H9 (cell line): ENCODE data around the gene FAM219A. TPM values are rescaled to one million over a fixed set of nuclear protein-coding genes. Genes with fewer than 3 reads are reported as not detected.

Experiments
- DNase-seq: peaks from one replicate; pipeline ENCODE4 v3.0.0-alpha.2; 2017
- H2AFZ ChIP-seq: one replicate; pipeline ENCODE4 v1.6.1; 2013; ENCODE audit warnings: mild to moderate bottlenecking, low read length, control low read depth, moderate library complexity
- H2AK5ac ChIP-seq: 2 replicates; pipeline ENCODE4 v1.6.1; 2013; ENCODE audit warnings: low read length, control low read depth, mixed read lengths; ENCODE audit not compliant: insufficient read length
- H2BK120ac ChIP-seq: one replicate; pipeline ENCODE4 v1.6.1; 2013; ENCODE audit warnings: low read depth, mild to moderate bottlenecking, low read length, control low read depth, inconsistent platforms; ENCODE audit not compliant: poor library complexity, severe bottlenecking
- H2BK12ac ChIP-seq: 2 replicates; pipeline ENCODE4 v1.6.1; 2013; ENCODE audit warnings: low read length, control low read depth, mixed read lengths, low read depth; ENCODE audit not compliant: insufficient read length
- H2BK15ac ChIP-seq: 2 replicates; pipeline ENCODE4 v1.6.1; 2013; ENCODE audit warnings: low read depth, low read length, control low read depth
- H2BK20ac ChIP-seq: one replicate; pipeline ENCODE4 v1.6.1; 2013; ENCODE audit warnings: low read depth, mild to moderate bottlenecking, low read length, control low read depth, inconsistent platforms; ENCODE audit not compliant: poor library complexity, severe bottlenecking
- H2BK5ac ChIP-seq: 2 replicates; pipeline ENCODE4 v1.6.1; 2013; ENCODE audit warnings: low read length, control low read depth, mixed read lengths; ENCODE audit not compliant: insufficient read length
- H3K14ac ChIP-seq: 2 replicates; pipeline ENCODE4 v1.6.1; 2013; ENCODE audit warnings: low read length, control low read depth; ENCODE audit not compliant: insufficient read depth
- H3K18ac ChIP-seq: 2 replicates; pipeline ENCODE4 v1.6.1; 2013; ENCODE audit warnings: low read depth, mild to moderate bottlenecking, mixed read lengths, low read length, control low read depth; ENCODE audit not compliant: insufficient read length
- H3K23ac ChIP-seq: 2 replicates; pipeline ENCODE4 v1.6.1; 2013; ENCODE audit warnings: low read length, control low read depth, mixed read lengths, low read depth; ENCODE audit not compliant: insufficient read length
- H3K23me2 ChIP-seq: 2 replicates; pipeline ENCODE4 v1.6.1; 2013; ENCODE audit warnings: low read depth, mild to moderate bottlenecking, mixed read lengths, low read length, control low read depth; ENCODE audit not compliant: insufficient read length, poor library complexity, severe bottlenecking
- H3K27ac ChIP-seq: 2 replicates; pipeline ENCODE4 v1.5.1; 2013; ENCODE audit warnings: low read length, control low read depth, mixed read lengths, low read depth; ENCODE audit not compliant: insufficient read length
- H3K27me3 ChIP-seq: 2 replicates; pipeline ENCODE4 v1.6.1; 2013; ENCODE audit warnings: low read length, control low read depth, inconsistent platforms; ENCODE audit not compliant: insufficient read depth
- H3K4ac ChIP-seq: 2 replicates; pipeline ENCODE4 v1.6.1; 2013; ENCODE audit warnings: low read depth, mild to moderate bottlenecking, control low read depth, inconsistent platforms, low read length, moderate library complexity
- H3K4me1 ChIP-seq: 2 replicates; pipeline ENCODE4 v1.6.1; 2013; ENCODE audit warnings: low read length, control low read depth, inconsistent platforms; ENCODE audit not compliant: insufficient read depth
- H3K4me2 ChIP-seq: 2 replicates; pipeline ENCODE4 v1.6.1; 2013; ENCODE audit warnings: low read length, control low read depth, mixed read lengths; ENCODE audit not compliant: insufficient read length, insufficient read depth
- H3K56ac ChIP-seq: 2 replicates; pipeline ENCODE4 v1.6.1; 2013; ENCODE audit warnings: low read depth, mild to moderate bottlenecking, mixed read lengths, low read length, control low read depth; ENCODE audit not compliant: insufficient read length
- H3K79me1 ChIP-seq: 2 replicates; pipeline ENCODE4 v1.6.1; 2013; ENCODE audit warnings: low read depth, mild to moderate bottlenecking, moderate library complexity, low read length, control low read depth, inconsistent platforms; ENCODE audit not compliant: insufficient read depth, poor library complexity, severe bottlenecking
- H3K79me2 ChIP-seq: 2 replicates; pipeline ENCODE4 v1.6.1; 2013; ENCODE audit warnings: low read length, control low read depth, inconsistent platforms; ENCODE audit not compliant: insufficient read depth
- H3K9ac ChIP-seq: 2 replicates; pipeline ENCODE4 v1.6.1; 2013; ENCODE audit warnings: low read length, control low read depth, mixed read lengths; ENCODE audit not compliant: insufficient read length; ENCODE audit errors: extremely low read depth
- H3K9me3 ChIP-seq: one replicate; pipeline ENCODE4 v1.6.1; 2013; ENCODE audit warnings: low read depth, low read length, inconsistent platforms; ENCODE audit not compliant: control insufficient read depth
- H3T11ph ChIP-seq: one replicate; pipeline ENCODE4 v1.6.1; 2013; ENCODE audit warnings: mild to moderate bottlenecking, low read length, control low read depth, inconsistent platforms
- H4K20me1 ChIP-seq: one replicate; pipeline ENCODE4 v1.6.1; 2013; ENCODE audit not compliant: control insufficient read depth, insufficient read length, insufficient read depth
- H4K5ac ChIP-seq: 2 replicates; pipeline ENCODE4 v1.6.1; 2013; ENCODE audit warnings: low read depth, mild to moderate bottlenecking, mixed read lengths, low read length, control low read depth; ENCODE audit not compliant: insufficient read length
- H4K8ac ChIP-seq: replicated peaks from 2 replicates; pipeline ENCODE4 v1.6.1; 2013; ENCODE audit warnings: low read length, control low read depth, mixed read lengths, low read depth; ENCODE audit not compliant: insufficient read length
- H4K91ac ChIP-seq: 2 replicates; pipeline ENCODE4 v1.6.1; 2013; ENCODE audit warnings: low read depth, mild to moderate bottlenecking, moderate library complexity, mixed read lengths, low read length, control low read depth; ENCODE audit not compliant: insufficient read length
- H3K27ac Mint-ChIP-seq, 3 experiments: 2 replicates in 2 of 3; 3 replicates in 1 of 3; pipeline ENCODE4 v1.8.0; 2020 to 2021; ENCODE audit warnings: mixed read lengths in 3 of 3, mild to moderate bottlenecking in 1 of 3, moderate library complexity in 1 of 3
- H3K27me3 Mint-ChIP-seq: 2 replicates; pipeline ENCODE4 v1.8.0; 2021; ENCODE audit warnings: low read depth, mild to moderate bottlenecking, moderate library complexity, mixed read lengths
- H3K36me3 Mint-ChIP-seq, 3 experiments: 2 replicates in 2 of 3; 3 replicates in 1 of 3; pipeline ENCODE4 v1.8.0; 2020 to 2021; ENCODE audit warnings: low read depth in 3 of 3, mixed read lengths in 3 of 3; ENCODE audit not compliant: insufficient read depth in 1 of 3
- H3K4me1 Mint-ChIP-seq, 2 experiments: 2 replicates each; pipeline ENCODE4 v1.8.0; 2020; ENCODE audit warnings: mixed read lengths in 2 of 2
- H3K4me3 Mint-ChIP-seq, 2 experiments: 2 replicates in 1 of 2; 3 replicates in 1 of 2; pipeline ENCODE4 v1.8.0; 2020 to 2021; ENCODE audit warnings: mild to moderate bottlenecking in 2 of 2, mixed read lengths in 2 of 2, moderate library complexity in 1 of 2
- H3K9me3 Mint-ChIP-seq, 2 experiments: 2 replicates in 1 of 2; 3 replicates in 1 of 2; pipeline ENCODE4 v1.8.0; 2020; ENCODE audit warnings: mild to moderate bottlenecking in 2 of 2, mixed read lengths in 2 of 2, moderate library complexity in 1 of 2
- WGBS: extraction: QIAGEN DNeasy Blood & Tissue Kit; methylation state at CpG from one replicate; pipeline ENCODE4 v1.1.7; 2013; ENCODE audit warnings: missing lambda C conversion rate, low lambda C conversion rate, mixed read lengths; ENCODE audit not compliant: insufficient read length; ENCODE audit errors: extremely low coverage; 5-methylcytosine and 5-hydroxymethylcytosine counted together
- total RNA-seq: library from RNA; stranded (reverse); gene quantifications from 2 replicates; pipeline ENCODE4 v1.2.1, GENCODE V29; 2021
- TF ChIP-seq, protein P1 (sequence below): fragments of 200-600 bp; sonication (generic); conservative IDR thresholded peaks from 3 replicates; pipeline ENCODE4 v1.8.0; 2021; ENCODE audit warnings: antibody characterized with exemption, mild to moderate bottlenecking

Gene FAM219A
- total RNA-seq, 1 experiment from 2014 or later: 16.7 TPM

DNA sequence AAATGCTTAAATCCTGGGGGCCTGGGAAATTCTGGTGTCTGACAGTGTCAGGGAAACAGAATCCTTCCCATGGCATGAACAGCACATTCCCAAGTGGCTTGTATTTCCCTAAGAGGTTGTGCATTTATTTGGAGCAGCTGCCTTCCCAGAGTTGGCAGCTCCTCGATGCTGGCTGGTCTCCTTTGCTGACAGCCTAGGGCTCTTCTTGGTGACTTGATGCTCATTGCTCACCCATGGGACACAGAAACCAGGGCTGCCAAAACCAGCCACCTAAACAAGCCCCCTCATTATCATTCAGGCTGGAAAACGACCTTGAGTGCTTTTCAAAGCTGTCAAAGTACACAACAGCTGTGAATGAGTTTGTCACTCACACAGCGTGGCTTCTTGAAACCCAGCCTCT, 40.2 kb upstream of the FAM219A start:
- H3K23ac ChIP-seq: no peak overlapping the region
- H3K79me1 ChIP-seq: no peaks in the 10 kb centered on the region
- H4K8ac ChIP-seq: no peak overlapping the region
- WGBS: no CpG with 5 or more reads among the region's 3 CpGs
- H3K4ac ChIP-seq: no peak overlapping the region
- H4K5ac ChIP-seq: no peak overlapping the region
- Mint-ChIP-seq H3K4me3 (no peak overlapping the region), H3K4me1 (peaks cover 8 to 29% of the 10 kb centered on the region in 2 experiments), H3K27ac (no peak overlapping the region), H3K36me3 (no peaks in the 10 kb centered on the region), H3K9me3 (no peaks in the 10 kb centered on the region), H3K27me3 (peaks cover 3% of the 10 kb centered on the region; the same call in 1 of the 2 replicates)
- TF ChIP-seq, protein P1, sequence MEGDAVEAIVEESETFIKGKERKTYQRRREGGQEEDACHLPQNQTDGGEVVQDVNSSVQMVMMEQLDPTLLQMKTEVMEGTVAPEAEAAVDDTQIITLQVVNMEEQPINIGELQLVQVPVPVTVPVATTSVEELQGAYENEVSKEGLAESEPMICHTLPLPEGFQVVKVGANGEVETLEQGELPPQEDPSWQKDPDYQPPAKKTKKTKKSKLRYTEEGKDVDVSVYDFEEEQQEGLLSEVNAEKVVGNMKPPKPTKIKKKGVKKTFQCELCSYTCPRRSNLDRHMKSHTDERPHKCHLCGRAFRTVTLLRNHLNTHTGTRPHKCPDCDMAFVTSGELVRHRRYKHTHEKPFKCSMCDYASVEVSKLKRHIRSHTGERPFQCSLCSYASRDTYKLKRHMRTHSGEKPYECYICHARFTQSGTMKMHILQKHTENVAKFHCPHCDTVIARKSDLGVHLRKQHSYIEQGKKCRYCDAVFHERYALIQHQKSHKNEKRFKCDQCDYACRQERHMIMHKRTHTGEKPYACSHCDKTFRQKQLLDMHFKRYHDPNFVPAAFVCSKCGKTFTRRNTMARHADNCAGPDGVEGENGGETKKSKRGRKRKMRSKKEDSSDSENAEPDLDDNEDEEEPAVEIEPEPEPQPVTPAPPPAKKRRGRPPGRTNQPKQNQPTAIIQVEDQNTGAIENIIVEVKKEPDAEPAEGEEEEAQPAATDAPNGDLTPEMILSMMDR: no peak
- H3K27ac ChIP-seq: no peak overlapping the region
- H2AFZ ChIP-seq: no peak overlapping the region
- no peak overlapping the region for H2BK12ac ChIP-seq
- no peak overlapping the region for H2BK20ac ChIP-seq
- H4K20me1 ChIP-seq: no peaks in the 10 kb centered on the region
- H2BK15ac ChIP-seq: no peak overlapping the region
- H3K4me1 ChIP-seq: 0 out of 2 replicates have a peak, but pooled peaks cover 2% of the 10 kb centered on the region
- no peaks in the 10 kb centered on the region for H3K27me3 ChIP-seq
- no peak for DNase-seq
- no peak overlapping the region for H3K56ac ChIP-seq
- H4K91ac ChIP-seq: no peak overlapping the region
- H3K79me2 ChIP-seq: no peaks in the 10 kb centered on the region
- H3K14ac ChIP-seq: no peak overlapping the region
- no peak overlapping the region for H3K9ac ChIP-seq
- H2BK120ac ChIP-seq: no peak overlapping the region
- no peaks in the 10 kb centered on the region for H3K9me3 ChIP-seq
- H3T11ph ChIP-seq: no peak overlapping the region
- no peak overlapping the region for H2AK5ac ChIP-seq
- H3K18ac ChIP-seq: no peak overlapping the region
- no peaks in the 10 kb centered on the region for H3K23me2 ChIP-seq
- no peak overlapping the region for H2BK5ac ChIP-seq
- no peak overlapping the region for H3K4me2 ChIP-seq
